A673 (cell line): ENCODE data around the gene OR7A17. TPM values are rescaled to one million over a fixed set of nuclear protein-coding genes. Genes with fewer than 3 reads are reported as not detected.
A peak's percentile ranks its signal among the peaks of the same experiment; 100 is the strongest.

ENCODE experiments used
- BruUV-seq: library from RNA; stranded (reverse); fragments of 400-500 nt; replicated peaks from 2 replicates; lab custom pipeline; 2021; lab: Mats Ljungman, UMichigan
- CTCF ChIA-PET: fragments of 300-600 bp; sonication (Branson Sonifier 250); formaldehyde crosslinking; loops from one replicate; lab custom pipeline; 2022; ENCODE audit warnings: antibody characterized with exemption; lab: Charles Lee
- POLR2A ChIA-PET: fragments of 300-600 bp; sonication (Branson Sonifier 250); formaldehyde crosslinking; loops from one replicate; lab custom pipeline; 2022; ENCODE audit warnings: antibody characterized with exemption; ENCODE audit not compliant: low non-redundant PET; lab: Charles Lee
- DNase-seq: peaks from one replicate; pipeline ENCODE4 v3.0.0-alpha.2; 2015; ENCODE audit warnings: low spot score
- H3K27ac ChIP-seq: fragments of 200-600 bp; sonication (generic); 2 replicates; pipeline ENCODE4 v1.5.1; 2016; ENCODE audit warnings: mixed run types, low read depth, mild to moderate bottlenecking, mixed read lengths, antibody characterized with exemption, low read length; ENCODE audit not compliant: poor library complexity, severe bottlenecking
- H3K27me3 ChIP-seq: fragments of 200-600 bp; sonication (generic); replicated peaks from 2 replicates; pipeline ENCODE4 v1.6.1; 2017; ENCODE audit warnings: mixed run types, low read depth, mild to moderate bottlenecking, mixed read lengths, antibody characterized with exemption, low read length; ENCODE audit not compliant: insufficient read depth, poor library complexity
- H3K36me3 ChIP-seq: fragments of 200-600 bp; sonication (generic); 2 replicates; pipeline ENCODE4 v1.6.1; 2016; ENCODE audit warnings: mixed run types, mild to moderate bottlenecking, mixed read lengths, antibody characterized with exemption, low read length; ENCODE audit not compliant: insufficient read depth, poor library complexity, severe bottlenecking
- H3K4me1 ChIP-seq: fragments of 200-600 bp; sonication (generic); 2 replicates; pipeline ENCODE4 v1.6.1; 2017; ENCODE audit warnings: mixed run types, mild to moderate bottlenecking, mixed read lengths, antibody characterized with exemption, low read length; ENCODE audit not compliant: insufficient read depth, poor library complexity, severe bottlenecking
- H3K4me3 ChIP-seq: fragments of 200-600 bp; sonication (generic); 2 replicates; pipeline ENCODE4 v1.5.1; 2016; ENCODE audit warnings: low read depth, mixed run types, mild to moderate bottlenecking, mixed read lengths, low read length; ENCODE audit not compliant: poor library complexity, severe bottlenecking
- H3K9me3 ChIP-seq: fragments of 200-600 bp; sonication (generic); 2 replicates; pipeline ENCODE4 v1.6.1; 2016; ENCODE audit warnings: mixed run types, low read depth, mild to moderate bottlenecking, mixed read lengths, antibody characterized with exemption, low read length; ENCODE audit not compliant: poor library complexity, severe bottlenecking
- CTCF ChIP-seq: fragments of 300-800, 200-600 bp; sonication (generic); conservative IDR thresholded peaks from 2 replicates; pipeline ENCODE4 v1.5.1; 2017; ENCODE audit warnings: low read depth, mild to moderate bottlenecking, antibody characterized with exemption, low read length, moderate library complexity, mixed read lengths
- EZH2 ChIP-seq: fragments of 200-600 bp; sonication (generic); IDR thresholded peaks from 2 replicates; pipeline ENCODE4 v1.6.1; 2017; ENCODE audit warnings: borderline replicate concordance, low read depth, mild to moderate bottlenecking, mixed read lengths, antibody characterized with exemption, low read length; ENCODE audit not compliant: poor library complexity, severe bottlenecking
- intact Hi-C: fragments of 100-400 bp; cut with micrococcal nuclease; formaldehyde crosslinking; loops from one replicate; pipeline ENCODE4 v1.10.0; 2022; ENCODE audit not compliant: unreplicated experiment
- total RNA-seq: library from RNA; stranded (reverse); gene quantifications from 2 replicates; pipeline ENCODE4 v1.2.3, GENCODE V29; 2021

Gene OR7A17
- total RNA-seq, 1 experiment from 2014 or later, result not detected

DNA sequence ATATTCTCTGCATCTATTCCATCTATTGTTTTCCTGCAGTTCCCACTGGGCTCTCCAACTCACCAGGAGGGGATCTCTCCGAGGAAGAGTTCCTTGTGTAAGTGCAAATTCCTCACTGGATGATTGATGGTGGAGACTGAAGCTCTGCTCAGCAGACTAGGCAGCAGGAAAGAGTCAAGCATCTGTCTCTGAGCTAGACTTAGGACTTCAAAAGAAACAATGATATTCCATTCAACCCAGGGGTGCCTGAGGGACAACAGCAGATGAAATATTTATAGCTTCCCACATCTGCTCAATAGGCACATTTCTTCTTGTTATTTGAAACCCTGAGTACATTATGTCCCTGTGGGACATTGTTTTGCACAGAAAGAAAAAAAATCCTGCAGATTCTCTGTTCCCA lies 50.9 kb downstream of the OR7A17 start, which contains the start of the genes OR7A5 and OR7C1:
TSS of gene OR7A5 (minus strand) at position 175 of the 400 bp plus-strand sequence. CDS start 6,944 bp downstream, outside the sequence.
TSS of gene OR7C1 (minus strand) at position 175 of the 400 bp plus-strand sequence. CDS start 35,049 bp downstream, outside the sequence.
- no TSS peak for BruUV-seq
- ChIA-PET CTCF (no interaction called here), POLR2A (no interaction called here)
- intact Hi-C loops, result no loop called here
- peak; percentile 46 for DNase-seq
- Histone ChIP-seq H3K4me1 (no peaks in the 10 kb centered on the region), H3K36me3 (no peaks in the 10 kb centered on the region), H3K27me3 (peaks cover under 1% of the 10 kb centered on the region), H3K9me3 (no peaks in the 10 kb centered on the region), H3K27ac (no peak within 1 kb of the TSS), H3K4me3 (no peak within 1 kb of the TSS)
- TF ChIP-seq CTCF (no peak), EZH2 (no peak)

GRCh38 chr19:14830702-14831101 lies 55.2 kb downstream of the OR7A17 start:
- no TSS peak for BruUV-seq
- Histone ChIP-seq H3K9me3 (no peaks in the 10 kb centered on the region), H3K27ac (no peak overlapping the region), H3K4me3 (no peak overlapping the region), H3K27me3 (peaks cover 27% of the 10 kb centered on the region), H3K4me1 (no peaks in the 10 kb centered on the region), H3K36me3 (no peaks in the 10 kb centered on the region)
- TF ChIP-seq CTCF (no peak), EZH2 (no peak)
- DNase-seq, result no peak
- POLR2A ChIA-PET, result interaction anchor here (0.6 kb wide), 1 partner anchor 1051 kb away, joined by 6 read pairs; no protein-coding TSS in a partner anchor
- CTCF ChIA-PET, result no interaction called here
- intact Hi-C loops, result no loop called here

Other genes with a start within 250 kb of the OR7A17 start
- gene ADGRE3, start 211.3 kb downstream of the OR7A17 start, total RNA-seq, result not detected in 2 replicates
- gene ZNF333, start 196.1 kb downstream of the OR7A17 start, total RNA-seq, result 19.2 TPM in 2 replicates
- gene ADGRE2, start 107.6 kb downstream of the OR7A17 start, total RNA-seq, result 0.19 and 1.5 TPM in 2 replicates
- not detected in 2 replicates for gene OR7A5, start 50.9 kb downstream of the OR7A17 start, total RNA-seq
- gene OR7C1, start 50.9 kb downstream of the OR7A17 start, total RNA-seq, result not detected in 2 replicates
- gene OR7A10, start 37.2 kb downstream of the OR7A17 start, total RNA-seq, result not detected in 2 replicates
- not detected in 2 replicates for gene OR7C2, start 55.4 kb upstream of the OR7A17 start, total RNA-seq
- 0.26 TPM in 1 of 2 replicates, not detected in the other for gene SLC1A6, start 93.7 kb upstream of the OR7A17 start, total RNA-seq
- not detected in 2 replicates for gene CASP14, start 163.3 kb upstream of the OR7A17 start, total RNA-seq
- gene OR1I1, start 196.1 kb upstream of the OR7A17 start, total RNA-seq, result not detected in 2 replicates
- gene SYDE1, start 221.3 kb upstream of the OR7A17 start, total RNA-seq, result 30.1 and 32.3 TPM in 2 replicates